Mucosa of gallbladder (tissue), 1 donor: ENCODE measurements around the gene DNAH8. TPM values are rescaled to one million over a fixed set of nuclear protein-coding genes. Genes with fewer than 3 reads are reported as not detected.

Experiments used
- DNase-seq: peaks from one replicate; pipeline ENCODE4 v3.0.0-alpha.2; 2020; ENCODE audit warnings: low spot score
- total RNA-seq: library from RNA; stranded (reverse); gene quantifications from one replicate; pipeline ENCODE4 v1.2.1, GENCODE V29; 2021
- donor health status: DM: no; HTN: no; CAD: no.

DNAH8 gene
- total RNA-seq, 1 donor from 2014 or later, result 0.03 TPM

GRCh38 chr6:38702558-38703397 is 12.3 kb upstream of the DNAH8 start, which contains the start of gene GLO1:
GLO1 (minus strand) TSS chr6:38703145; CDS start chr6:38703054, 91 bp downstream.
- peak; percentile 98 for DNase-seq

DNA sequence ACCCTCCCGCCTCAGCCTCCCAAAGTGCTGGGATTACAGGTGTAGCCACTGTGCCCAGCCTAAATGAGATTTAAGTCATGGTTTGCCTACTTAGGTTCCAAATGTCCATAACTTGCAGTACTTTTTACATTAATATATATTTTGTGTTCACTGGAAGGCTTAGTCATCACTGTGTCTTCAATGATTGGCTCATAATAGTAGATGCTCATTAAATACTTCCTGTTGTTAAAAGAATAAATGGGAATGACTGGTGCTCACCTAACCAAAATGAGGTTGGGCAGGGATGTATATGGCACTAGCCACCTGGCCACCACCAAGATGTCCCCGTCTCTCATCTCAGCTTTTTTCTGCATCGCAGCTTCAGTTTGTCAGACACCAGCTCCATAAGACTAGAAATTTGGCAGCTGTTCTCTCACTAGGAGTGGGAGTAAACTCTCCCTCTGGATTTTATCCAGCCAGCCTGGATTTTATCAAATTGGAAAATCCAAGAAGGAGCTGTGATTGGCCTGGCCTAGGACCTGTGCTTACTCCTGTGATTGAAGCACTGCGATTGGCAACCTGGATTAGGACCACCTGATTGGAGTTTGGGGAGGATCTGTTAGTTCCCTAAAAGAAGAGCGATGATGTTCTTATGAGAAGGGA is 11.0 kb upstream of the DNAH8 start:
- no peak for DNase-seq

DNA sequence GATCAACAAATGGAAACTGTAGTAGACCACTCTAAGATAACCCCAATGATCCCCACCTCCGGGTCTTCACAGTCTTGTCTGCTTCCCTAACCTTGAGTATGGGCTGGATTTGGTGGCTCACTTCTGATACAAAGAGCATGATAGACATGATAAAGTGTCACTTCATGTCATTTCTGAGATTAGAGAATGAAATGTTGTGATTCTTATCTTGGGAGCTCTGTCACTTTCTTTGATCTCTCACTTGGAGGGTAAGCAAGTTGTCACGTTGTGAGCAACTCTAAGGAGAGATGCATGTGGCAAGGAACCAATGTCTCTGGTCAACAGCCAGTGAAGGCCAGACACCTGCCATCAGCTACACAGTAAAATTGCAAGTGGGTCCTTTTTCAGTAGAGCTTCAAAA is 9.2 kb upstream of the DNAH8 start:
- DNase-seq, result no peak

DNA sequence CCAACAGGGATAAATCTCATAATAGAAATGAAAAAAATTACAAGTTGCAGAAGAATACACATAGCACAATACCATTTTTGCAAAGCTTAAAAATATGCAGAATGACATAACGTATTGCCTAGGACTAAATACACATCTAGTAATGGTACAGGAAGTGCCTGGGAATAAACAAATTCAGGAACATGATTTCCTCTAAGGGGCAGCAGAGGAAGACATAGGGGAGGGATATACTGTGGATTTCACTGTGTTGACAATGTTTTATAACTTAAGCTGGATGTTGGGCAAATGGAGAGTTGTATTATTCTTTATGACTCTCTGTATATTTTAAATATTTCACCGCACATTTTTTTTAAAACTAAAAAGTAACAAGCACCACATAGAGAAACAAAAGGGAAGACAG is 6.6 kb upstream of the DNAH8 start:
- DNase-seq, result no peak

DNA sequence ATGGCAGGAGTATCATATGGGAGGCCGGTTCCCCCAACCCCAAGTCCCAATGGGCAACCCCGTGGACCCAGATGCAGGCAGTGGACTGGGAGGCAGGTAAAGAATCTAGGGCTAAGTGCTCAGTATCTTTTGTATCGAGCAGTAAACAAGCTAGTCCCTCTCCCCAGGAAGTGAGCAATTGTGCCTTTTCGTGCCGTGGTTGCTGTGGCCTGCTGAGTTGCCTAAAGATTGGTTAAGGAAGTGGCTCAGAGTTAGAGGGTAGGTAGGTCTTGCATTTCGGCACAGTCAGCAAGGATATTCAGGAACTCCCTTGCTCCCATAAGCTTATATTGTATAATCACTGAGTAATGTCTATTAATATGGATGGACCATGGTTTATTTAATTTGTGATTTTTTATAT is 1.3 kb upstream of the DNAH8 start:
- peak; percentile 18 for DNase-seq

GRCh38 chr6:38714239-38715015 is 684 bp upstream of the DNAH8 start:
- no peak for DNase-seq

DNA sequence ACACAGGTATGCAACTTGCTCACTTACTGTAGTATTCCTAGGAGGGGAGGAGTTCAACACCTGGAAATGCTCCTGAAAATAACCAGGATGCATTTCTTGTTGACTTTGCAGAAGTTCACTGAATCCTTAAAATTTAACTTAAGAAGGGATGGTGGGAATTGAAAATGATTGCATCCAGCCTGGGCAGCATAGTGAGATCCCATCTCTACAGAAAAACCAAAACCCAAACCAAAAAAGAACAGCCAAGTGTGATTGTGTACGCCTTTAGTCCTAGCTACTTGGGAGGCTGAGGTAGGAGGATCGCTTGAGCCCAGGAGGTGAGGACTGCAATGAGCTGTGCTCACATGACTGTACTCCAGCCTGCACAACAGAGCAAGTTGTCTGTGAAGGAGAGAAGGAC is 1.7 kb downstream of the DNAH8 start:
- DNase-seq, result no peak

GRCh38 chr6:38719358-38719757 is 4.2 kb downstream of the DNAH8 start:
- no peak for DNase-seq

DNA sequence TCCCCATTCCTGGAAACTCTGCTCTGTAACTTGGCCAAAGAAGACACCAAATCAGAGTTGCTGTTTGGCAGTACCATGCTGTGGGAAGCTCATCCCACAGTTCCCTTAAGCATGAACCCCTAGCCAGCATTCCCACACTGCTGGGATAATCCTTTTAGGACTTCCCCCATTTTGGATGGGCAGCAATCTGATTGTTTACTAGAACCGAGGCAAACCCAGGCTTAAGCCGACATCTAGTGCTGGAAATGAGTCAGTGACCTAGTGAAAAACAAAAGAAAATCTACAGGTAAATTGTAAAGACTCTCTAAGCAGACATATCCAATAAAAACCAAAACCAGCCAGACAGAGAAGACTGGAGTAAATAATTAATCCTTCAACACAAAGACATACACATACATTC is 5.2 kb downstream of the DNAH8 start:
- DNase-seq, result no peak

DNA sequence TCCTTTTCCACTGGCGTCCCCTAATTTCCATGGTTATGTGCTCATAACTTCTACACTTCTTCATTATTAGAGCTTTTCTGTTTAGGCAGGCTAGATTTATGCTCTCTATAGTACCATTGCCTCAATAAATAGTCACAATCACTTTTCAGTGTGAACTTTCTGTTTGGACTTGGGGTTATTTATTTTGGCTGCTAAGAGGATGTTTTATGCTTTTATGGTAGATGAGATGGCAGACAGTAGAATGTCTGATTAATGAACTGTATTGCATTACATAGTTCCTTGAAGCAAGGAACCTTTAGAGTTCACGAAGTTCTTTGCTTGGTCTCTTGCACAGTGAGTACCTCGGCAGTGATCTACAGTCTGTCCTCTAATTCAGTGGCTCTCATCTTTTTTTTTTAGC is 6.9 kb downstream of the DNAH8 start:
- no peak for DNase-seq

DNA sequence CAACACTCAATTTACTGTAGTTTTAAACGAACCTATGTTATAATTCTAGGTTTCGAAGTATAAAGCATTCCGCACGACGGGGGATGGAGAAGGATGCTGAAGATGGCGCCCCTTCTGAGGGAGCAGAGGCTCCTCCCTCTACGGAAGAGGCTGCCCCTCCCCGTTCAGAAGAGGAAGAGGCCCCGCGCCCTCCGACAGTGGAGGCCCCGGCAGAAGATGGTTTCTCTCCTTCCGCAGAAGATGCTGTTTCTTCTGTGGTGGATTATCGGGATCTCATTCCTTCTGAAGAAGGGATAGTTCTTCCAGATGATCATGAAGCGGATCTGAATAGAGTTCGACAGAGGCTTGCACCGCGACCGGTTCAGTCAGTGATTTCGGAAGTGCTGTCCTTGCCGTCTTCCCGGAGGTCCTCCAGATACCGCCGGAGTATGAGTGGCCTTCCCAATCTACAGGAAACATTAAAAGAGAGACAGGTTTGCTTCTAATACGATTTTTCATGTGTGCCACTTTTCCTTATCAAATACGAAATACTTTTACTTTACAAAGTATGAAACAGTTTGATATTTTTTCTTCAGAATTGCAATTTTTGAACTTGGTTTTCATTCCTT is 7.7 kb downstream of the DNAH8 start:
- DNase-seq, result no peak

GRCh38 chr6:38723783-38724182 is 8.7 kb downstream of the DNAH8 start:
- no peak for DNase-seq

DNA sequence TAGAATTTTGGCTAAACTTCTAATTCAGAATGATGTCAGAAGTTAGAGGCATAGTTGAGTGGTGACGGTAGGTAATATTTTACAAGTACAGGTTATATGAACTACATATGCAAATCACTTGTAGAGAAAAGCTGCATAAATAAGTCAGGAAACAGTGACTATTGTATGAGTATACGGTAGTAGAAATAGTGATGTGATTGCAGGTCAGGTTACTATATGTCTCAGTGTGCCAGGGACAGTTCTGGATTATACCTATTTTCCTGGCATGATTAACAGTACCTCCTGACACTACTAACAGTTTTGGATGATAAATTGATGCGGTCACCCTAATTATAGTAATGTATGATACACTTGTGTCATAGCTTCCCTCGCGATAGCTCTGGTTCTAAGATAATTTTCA is 9.2 kb downstream of the DNAH8 start:
- no peak for DNase-seq

- no peak for DNase-seq
These were observed 10.5 kb downstream of the DNAH8 start for GRCh38 chr6:38725414-38726183.

- no peak for DNase-seq
These were observed 13.1 kb downstream of the DNAH8 start for GRCh38 chr6:38728203-38728602.

DNA sequence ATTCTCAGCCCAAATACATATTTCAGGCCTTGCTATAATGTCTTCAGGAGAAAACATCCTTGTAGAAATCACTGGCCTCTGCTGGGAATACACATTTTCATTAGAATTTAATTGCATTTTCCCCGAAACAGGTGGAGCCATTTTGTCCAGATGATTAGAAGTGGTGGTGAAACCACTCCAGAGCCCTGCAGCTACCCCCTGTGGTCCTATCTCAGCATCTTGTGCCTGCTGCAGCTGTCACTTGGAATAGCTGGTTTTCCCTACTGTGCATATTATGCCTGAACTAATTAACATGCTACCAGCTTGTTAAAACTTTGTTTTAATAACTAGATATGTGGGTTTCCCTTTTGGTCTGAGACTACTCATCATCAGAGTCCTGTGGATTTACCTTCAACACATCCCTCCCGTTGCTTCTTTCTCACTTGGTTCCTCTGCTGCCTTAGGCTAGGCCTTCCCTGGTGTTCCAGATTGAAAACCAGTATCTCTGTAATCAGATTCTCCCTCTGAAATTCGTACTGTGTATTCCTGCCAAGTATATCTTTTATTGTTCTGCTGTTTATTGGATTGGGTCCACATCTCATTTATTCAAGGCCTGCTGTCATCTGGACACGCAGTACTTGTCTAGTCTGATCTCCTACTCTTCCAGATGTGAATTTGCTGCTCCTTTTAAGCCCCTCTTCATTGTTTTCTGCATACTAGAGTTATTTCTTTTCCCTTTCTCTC is 15.2 kb downstream of the DNAH8 start:
- DNase-seq, result no peak

GRCh38 chr6:38736951-38737350 is 21.8 kb downstream of the DNAH8 start:
- no peak for DNase-seq

- DNase-seq, result no peak
These were observed 23.1 kb downstream of the DNAH8 start for GRCh38 chr6:38738261-38738660.

GRCh38 chr6:38739532-38739931 is 24.4 kb downstream of the DNAH8 start:
- DNase-seq, result no peak

DNA sequence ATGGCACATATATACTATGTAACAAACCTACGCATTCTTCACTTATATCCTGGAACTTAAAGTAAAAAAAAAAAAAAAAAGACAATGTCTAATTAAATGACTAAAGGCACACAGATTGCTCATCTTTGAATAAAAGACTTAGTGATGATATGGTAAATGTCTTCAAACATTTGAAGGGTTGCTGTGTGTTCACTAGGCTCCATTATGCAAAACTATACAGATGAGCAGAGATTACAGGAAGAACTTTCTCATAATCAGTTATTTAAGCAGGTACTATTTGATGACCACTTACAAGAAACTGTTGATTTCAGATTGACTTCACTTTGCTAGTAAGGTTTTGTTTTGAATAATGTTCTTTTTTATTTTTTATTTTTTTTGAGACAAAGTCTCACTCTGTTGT is 34.4 kb downstream of the DNAH8 start:
- no peak for DNase-seq
